ENCODE results near the gene MECP2. TPM values are rescaled to one million over a fixed set of nuclear protein-coding genes. Genes with fewer than 3 reads are reported as not detected.
"Not testable (repeated sequence)": the region's sequence is repeated elsewhere in the genome, so short reads cannot be mapped to it uniquely, and the experiment has no call there.

The MECP2 gene
- total RNA-seq, 1 experiment from 2014 or later: 30.6 TPM

DNA sequence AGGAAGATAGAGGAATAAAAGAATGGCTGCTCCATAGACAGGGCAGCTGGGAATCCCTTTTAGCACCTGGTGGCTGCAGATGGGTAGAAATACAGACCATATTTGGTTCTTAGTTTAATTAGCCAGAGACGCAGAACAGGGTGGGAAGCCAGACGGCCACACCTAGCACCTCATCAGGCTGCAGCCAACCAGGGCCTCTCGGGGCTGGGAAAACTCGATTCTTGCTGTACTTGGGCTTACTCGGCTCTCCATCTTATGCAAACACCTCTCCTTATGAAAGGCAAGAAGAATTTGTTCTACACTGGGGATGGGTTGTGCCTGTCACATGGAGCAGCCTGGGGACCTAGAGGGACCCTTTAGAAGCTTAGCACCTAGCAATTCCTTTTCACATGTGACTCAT lies 97.5 kb downstream of the MECP2 start:
- no peaks in the 10 kb centered on the region for H3K27me3 ChIP-seq (replicated peaks; ENCODE audit: control insufficient read depth, insufficient read depth, low read length)
- Mint-ChIP-seq H3K4me3 (ENCODE audit: unreplicated experiment) (no peak overlapping the region), H3K27me3 (ENCODE audit: insufficient read depth, unreplicated experiment) (no peaks in the 10 kb centered on the region), H3K9me3 (ENCODE audit: unreplicated experiment) (no peaks in the 10 kb centered on the region), H3K36me3 (ENCODE audit: insufficient read depth, unreplicated experiment) (no peaks in the 10 kb centered on the region), H3K4me1 (ENCODE audit: low read depth, unreplicated experiment) (no peaks in the 10 kb centered on the region), H3K27ac (ENCODE audit: unreplicated experiment) (no peak overlapping the region)
- H3K36me3 ChIP-seq (ENCODE audit: control insufficient read depth, insufficient read depth, low read length): no peaks in the 10 kb centered on the region
- intact Hi-C loops (cut with micrococcal nuclease; ENCODE audit: unreplicated experiment): no loop called here
- no peaks in the 10 kb centered on the region for H3K9me3 ChIP-seq
- H3K4me1 ChIP-seq: no peaks in the 10 kb centered on the region
- ChIA-PET POLR2A (no interaction called here), CTCF (no interaction called here)
- no TSS peak for BruUV-seq (replicated peaks)
- no peak overlapping the region for H3K4me3 ChIP-seq (ENCODE audit: low read depth, low read length)
- TF ChIP-seq, protein P1, sequence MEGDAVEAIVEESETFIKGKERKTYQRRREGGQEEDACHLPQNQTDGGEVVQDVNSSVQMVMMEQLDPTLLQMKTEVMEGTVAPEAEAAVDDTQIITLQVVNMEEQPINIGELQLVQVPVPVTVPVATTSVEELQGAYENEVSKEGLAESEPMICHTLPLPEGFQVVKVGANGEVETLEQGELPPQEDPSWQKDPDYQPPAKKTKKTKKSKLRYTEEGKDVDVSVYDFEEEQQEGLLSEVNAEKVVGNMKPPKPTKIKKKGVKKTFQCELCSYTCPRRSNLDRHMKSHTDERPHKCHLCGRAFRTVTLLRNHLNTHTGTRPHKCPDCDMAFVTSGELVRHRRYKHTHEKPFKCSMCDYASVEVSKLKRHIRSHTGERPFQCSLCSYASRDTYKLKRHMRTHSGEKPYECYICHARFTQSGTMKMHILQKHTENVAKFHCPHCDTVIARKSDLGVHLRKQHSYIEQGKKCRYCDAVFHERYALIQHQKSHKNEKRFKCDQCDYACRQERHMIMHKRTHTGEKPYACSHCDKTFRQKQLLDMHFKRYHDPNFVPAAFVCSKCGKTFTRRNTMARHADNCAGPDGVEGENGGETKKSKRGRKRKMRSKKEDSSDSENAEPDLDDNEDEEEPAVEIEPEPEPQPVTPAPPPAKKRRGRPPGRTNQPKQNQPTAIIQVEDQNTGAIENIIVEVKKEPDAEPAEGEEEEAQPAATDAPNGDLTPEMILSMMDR (IDR thresholded peaks at IDR 0.05; ENCODE audit: insufficient read depth in 1 of 2, low read depth in 1 of 2, low read length in 1 of 2, severe bottlenecking in 1 of 2, unreplicated experiment in 1 of 2): no peak
- DNase-seq: no peak

- TF ChIP-seq, protein P1 (IDR thresholded peaks at IDR 0.05; ENCODE audit: insufficient read depth in 1 of 2, low read depth in 1 of 2, low read length in 1 of 2, severe bottlenecking in 1 of 2, unreplicated experiment in 1 of 2): no peak
- Mint-ChIP-seq H3K27me3 (ENCODE audit: insufficient read depth, unreplicated experiment) (no peaks in the 10 kb centered on the region), H3K27ac (ENCODE audit: unreplicated experiment) (no peak overlapping the region), H3K4me1 (ENCODE audit: low read depth, unreplicated experiment) (no peaks in the 10 kb centered on the region), H3K9me3 (ENCODE audit: unreplicated experiment) (no peaks in the 10 kb centered on the region), H3K4me3 (ENCODE audit: unreplicated experiment) (no peak overlapping the region), H3K36me3 (ENCODE audit: insufficient read depth, unreplicated experiment) (no peaks in the 10 kb centered on the region)
- H3K36me3 ChIP-seq (ENCODE audit: control insufficient read depth, insufficient read depth, low read length): no peaks in the 10 kb centered on the region
- H3K27me3 ChIP-seq (replicated peaks; ENCODE audit: control insufficient read depth, insufficient read depth, low read length): no peaks in the 10 kb centered on the region
- ChIA-PET POLR2A (no interaction called here), CTCF (no interaction called here)
- intact Hi-C loops (cut with micrococcal nuclease; ENCODE audit: unreplicated experiment): no loop called here
- no peaks in the 10 kb centered on the region for H3K9me3 ChIP-seq
- no peaks in the 10 kb centered on the region for H3K4me1 ChIP-seq
- DNase-seq: no peak
- H3K4me3 ChIP-seq (ENCODE audit: low read depth, low read length): no peak overlapping the region
- no TSS peak for BruUV-seq (replicated peaks)
Measured at GRCh38 chrX:153999359-154000037, 98.0 kb downstream of the MECP2 start.

GRCh38 chrX:153995504-153995903 lies 102.0 kb downstream of the MECP2 start:
- H3K27me3 ChIP-seq (replicated peaks; ENCODE audit: control insufficient read depth, insufficient read depth, low read length): no peaks in the 10 kb centered on the region
- no peaks in the 10 kb centered on the region for H3K9me3 ChIP-seq
- no peaks in the 10 kb centered on the region for H3K36me3 ChIP-seq (ENCODE audit: control insufficient read depth, insufficient read depth, low read length)
- Mint-ChIP-seq H3K27me3 (ENCODE audit: insufficient read depth, unreplicated experiment) (no peaks in the 10 kb centered on the region), H3K27ac (ENCODE audit: unreplicated experiment) (no peak overlapping the region), H3K4me3 (ENCODE audit: unreplicated experiment) (no peak overlapping the region), H3K36me3 (ENCODE audit: insufficient read depth, unreplicated experiment) (no peaks in the 10 kb centered on the region), H3K4me1 (ENCODE audit: low read depth, unreplicated experiment) (no peaks in the 10 kb centered on the region), H3K9me3 (ENCODE audit: unreplicated experiment) (no peaks in the 10 kb centered on the region)
- POLR2A ChIA-PET: no interaction called here
- CTCF ChIA-PET: no interaction called here
- no TSS peak for BruUV-seq (replicated peaks)
- intact Hi-C loops (cut with micrococcal nuclease; ENCODE audit: unreplicated experiment): no loop called here
- DNase-seq: no peak
- no peak overlapping the region for H3K4me3 ChIP-seq (ENCODE audit: low read depth, low read length)
- TF ChIP-seq, protein P1 (IDR thresholded peaks at IDR 0.05; ENCODE audit: insufficient read depth in 1 of 2, low read depth in 1 of 2, low read length in 1 of 2, severe bottlenecking in 1 of 2, unreplicated experiment in 1 of 2): no peak
- no peaks in the 10 kb centered on the region for H3K4me1 ChIP-seq

GRCh38 chrX:153994398-153994797 lies 103.1 kb downstream of the MECP2 start:
- H3K27me3 Mint-ChIP-seq (ENCODE audit: insufficient read depth, unreplicated experiment); H3K9me3 ChIP-seq; H3K27ac Mint-ChIP-seq (ENCODE audit: unreplicated experiment); H3K4me1 Mint-ChIP-seq (ENCODE audit: low read depth, unreplicated experiment); BruUV-seq (replicated peaks); H3K27me3 ChIP-seq (replicated peaks; ENCODE audit: control insufficient read depth, insufficient read depth, low read length); POLR2A ChIA-PET; H3K4me3 ChIP-seq (ENCODE audit: low read depth, low read length); H3K9me3 Mint-ChIP-seq (ENCODE audit: unreplicated experiment); H3K4me3 Mint-ChIP-seq (ENCODE audit: unreplicated experiment); H3K36me3 Mint-ChIP-seq (ENCODE audit: insufficient read depth, unreplicated experiment); H3K4me1 ChIP-seq; intact Hi-C loops (cut with micrococcal nuclease; ENCODE audit: unreplicated experiment); DNase-seq; H3K36me3 ChIP-seq (ENCODE audit: control insufficient read depth, insufficient read depth, low read length); CTCF ChIA-PET: not testable (repeated sequence)

All from Caco-2 (cell line).